HG03039 (cell line): ENCODE data around the gene PRSS56.

Source experiments
- ATAC-seq: cut with Tn5 transposase; IDR thresholded peaks from one replicate; pipeline ENCODE4 v1.9.1; 2021; ENCODE audit warnings: mild to moderate bottlenecking, moderate library complexity; ENCODE audit not compliant: unreplicated experiment

The PRSS56 gene

DNA sequence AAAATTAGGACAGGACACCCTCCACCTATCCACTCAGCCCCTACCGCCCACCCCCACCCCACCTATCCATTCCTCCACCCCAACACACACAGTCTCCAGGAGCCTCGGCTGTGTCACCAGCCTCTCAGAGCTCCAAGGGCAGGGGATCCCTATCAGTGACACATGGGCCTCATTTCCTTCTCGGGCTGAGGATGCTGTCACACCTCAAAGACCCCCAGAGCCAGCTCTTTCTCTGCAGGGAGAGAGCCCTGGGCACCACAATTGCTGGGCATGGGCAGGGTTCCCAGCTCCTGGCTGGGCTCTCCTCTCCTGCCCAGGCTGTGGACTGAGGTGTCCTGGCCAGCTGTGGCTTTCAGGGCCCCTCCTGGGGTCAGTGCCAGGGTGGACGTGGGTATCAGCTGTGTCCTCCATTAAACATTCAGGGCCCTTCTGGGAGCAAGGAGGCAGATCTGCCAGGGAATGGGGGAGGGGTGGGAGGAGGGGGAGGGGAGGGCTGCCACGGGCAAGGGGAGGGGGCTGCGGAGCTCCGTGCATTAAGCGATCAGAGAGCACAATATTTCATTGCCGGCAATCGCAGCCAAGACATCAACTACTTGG is 18.3 kb upstream of the PRSS56 start:
- no peak for ATAC-seq

- no peak for ATAC-seq
Measured at GRCh38 chr2:232502511-232502910, 17.7 kb upstream of the PRSS56 start.

- no peak for ATAC-seq
Measured at GRCh38 chr2:232502911-232503808, 17.0 kb upstream of the PRSS56 start.

DNA sequence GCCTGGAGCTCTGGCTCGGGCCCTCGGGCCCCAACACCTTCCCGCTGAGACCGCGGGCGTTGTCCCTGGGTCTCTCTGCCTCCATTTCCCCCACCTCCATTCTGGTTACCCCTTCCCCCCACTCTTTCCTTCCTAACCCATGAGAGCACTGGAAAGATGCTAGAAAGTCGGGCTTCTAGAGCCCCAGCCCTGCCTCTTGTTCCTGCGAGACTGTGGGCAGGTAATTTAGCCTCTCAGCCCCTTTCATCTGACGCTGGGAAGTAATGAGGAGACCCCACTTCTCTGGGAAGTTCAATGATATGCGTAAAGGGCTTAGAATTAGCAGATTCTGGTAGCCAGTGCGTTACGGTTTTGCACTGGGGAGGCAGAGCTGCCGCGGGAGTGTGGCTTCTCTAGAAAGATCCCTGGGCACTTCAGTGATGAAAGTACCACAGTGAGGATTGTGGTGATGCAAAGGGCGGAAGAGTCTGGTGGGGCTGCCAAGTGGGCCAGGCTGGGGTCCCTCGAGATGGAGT is 16.3 kb upstream of the PRSS56 start:
- no peak for ATAC-seq

GRCh38 chr2:232504438-232504837 is 15.8 kb upstream of the PRSS56 start:
- no peak for ATAC-seq

GRCh38 chr2:232505856-232506255 is 14.3 kb upstream of the PRSS56 start:
- no peak for ATAC-seq

DNA sequence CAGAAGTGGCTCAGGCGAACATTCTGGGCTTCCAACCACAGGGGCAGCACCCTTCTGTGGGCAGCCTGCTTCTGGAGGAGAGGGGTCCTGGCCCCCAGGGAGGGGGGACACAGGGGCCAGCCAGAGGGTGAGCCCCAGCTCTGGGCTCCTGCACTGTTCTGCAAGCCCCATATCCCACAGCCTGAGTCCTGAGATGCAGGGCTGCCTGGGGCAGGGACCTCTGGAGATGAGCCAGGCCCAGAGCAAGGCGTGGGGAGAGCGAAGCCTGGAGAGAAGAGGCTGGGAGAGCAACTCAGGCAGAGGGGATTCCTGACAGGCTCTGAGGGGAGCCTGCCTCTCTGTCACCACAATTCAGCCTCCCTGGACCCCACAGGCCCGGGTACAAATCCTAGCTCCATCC is 13.5 kb upstream of the PRSS56 start:
- ATAC-seq, result no peak

DNA sequence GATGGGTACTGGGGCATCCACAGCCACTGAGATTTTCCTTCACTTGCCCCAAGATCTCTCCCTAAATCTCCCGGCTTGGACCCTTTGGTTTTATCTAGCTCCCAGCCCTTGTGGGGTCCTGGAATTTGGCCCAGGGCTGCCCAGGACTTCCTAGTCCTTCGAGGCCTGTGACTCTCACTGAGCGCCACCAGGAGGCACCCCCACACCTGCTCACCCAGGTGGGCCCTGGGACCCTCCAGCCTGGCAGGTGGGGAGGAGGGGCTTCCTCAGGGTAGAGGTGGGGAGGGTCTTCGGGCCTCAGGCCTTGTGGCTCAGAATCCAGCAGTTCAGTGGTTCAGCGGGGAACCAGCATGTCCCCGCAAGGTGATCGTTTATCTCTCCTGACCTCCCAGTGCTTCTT is 11.9 kb upstream of the PRSS56 start:
- ATAC-seq, result no peak

- no peak for ATAC-seq
Measured at GRCh38 chr2:232511336-232511890, 8.8 kb upstream of the PRSS56 start.

GRCh38 chr2:232512602-232513001 is 7.6 kb upstream of the PRSS56 start:
- ATAC-seq, result no peak

DNA sequence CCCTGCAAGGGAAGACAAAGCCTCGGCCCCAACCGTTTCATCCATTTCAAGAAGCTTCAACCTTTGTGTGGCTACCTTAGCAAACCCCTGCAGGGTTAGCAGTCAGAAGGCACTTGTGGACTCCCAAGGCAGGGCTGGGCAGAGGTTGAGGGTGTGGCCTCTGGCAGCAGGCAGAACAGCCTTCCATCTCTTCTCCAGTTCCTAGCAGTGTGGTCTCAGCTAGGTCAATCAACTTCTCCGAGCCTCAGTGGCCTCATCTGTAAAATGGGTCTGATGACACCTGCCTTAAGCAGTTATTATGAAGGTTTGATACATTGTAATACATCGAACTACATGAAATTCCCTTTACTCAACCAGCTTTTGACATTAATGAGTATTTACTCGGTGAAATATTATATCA is 6.8 kb upstream of the PRSS56 start:
- no peak for ATAC-seq

DNA sequence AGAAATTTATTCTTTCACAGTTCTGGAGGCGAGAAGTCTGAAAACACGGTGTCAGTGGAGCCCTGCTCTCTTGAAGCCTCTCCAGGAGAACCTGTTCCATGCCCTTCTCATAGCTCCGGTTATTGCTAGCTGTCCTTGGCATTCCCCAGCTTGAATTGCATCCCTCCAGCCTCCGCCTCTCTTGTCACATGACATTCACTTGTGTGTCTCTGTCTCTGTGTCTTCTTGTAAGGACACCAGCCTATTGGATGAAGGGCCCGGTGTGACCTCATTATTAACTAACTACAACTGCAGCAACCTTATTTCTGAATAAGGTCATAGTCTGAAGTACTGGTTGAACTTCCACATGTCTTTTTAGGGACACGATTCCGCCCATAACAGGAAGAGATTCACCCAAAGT is 4.5 kb upstream of the PRSS56 start:
- no peak for ATAC-seq

DNA sequence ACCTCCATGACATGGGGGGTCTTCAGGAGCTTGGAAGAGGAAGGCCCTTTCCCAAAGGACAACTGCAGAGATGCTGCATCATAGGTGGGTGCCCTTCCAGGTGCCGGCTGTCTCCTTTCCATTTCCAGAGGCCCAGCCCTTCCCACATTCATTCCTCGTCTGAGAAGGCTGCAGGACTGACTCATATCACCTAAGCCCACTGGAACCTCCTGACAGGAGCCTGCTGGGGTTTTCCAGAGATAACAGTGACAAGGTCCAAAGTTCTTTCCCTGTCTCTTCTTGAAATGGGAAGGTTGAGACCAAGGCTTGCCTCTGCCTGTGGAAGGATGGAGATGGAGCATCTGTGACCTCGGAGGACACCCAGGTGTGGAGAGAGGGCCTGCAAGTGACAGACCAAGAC is 3.6 kb upstream of the PRSS56 start:
- no peak for ATAC-seq

DNA sequence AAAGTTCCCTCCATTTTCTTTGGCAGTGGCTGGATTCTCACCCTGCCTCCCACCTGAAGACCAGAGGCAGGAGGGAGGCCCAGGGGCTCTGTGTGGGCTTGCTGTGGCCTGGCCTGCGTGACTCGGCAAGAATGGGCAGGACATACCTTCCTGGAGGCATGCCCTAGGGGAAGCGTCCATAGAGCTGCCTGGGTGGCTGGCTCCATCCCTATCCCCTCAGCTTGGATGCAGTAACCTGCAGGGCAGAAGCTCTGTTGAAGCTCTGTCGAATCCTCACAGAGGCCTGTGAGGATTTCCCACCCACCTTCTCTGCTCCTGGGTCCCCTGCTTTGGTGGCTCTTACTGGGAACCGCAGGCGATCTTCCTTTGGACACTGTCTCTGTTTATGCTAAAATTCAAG is 1.3 kb upstream of the PRSS56 start:
- ATAC-seq, result no peak

- no peak for ATAC-seq
Measured at GRCh38 chr2:232520489-232520888, 301 bp downstream of the PRSS56 start.

DNA sequence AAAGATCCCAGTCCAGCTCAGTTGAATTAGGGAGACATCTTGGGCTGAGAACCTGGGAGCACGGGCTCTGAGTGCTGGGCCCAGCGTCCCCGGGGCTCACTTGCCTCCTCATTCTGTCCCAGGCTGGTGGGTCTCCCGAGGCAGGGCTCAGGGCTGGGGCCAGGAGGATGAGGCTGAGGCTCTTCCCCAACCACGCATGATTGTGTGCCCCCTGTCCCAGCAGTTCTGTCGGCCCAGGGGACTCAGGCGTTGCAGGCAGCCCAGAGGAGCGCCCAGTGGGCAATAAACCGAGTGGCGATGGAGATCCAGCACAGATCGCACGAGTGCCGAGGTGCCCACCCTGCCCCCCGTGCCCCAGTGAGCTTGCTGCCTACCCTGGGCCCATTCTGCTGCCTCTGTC is 910 bp downstream of the PRSS56 start:
- no peak for ATAC-seq

DNA sequence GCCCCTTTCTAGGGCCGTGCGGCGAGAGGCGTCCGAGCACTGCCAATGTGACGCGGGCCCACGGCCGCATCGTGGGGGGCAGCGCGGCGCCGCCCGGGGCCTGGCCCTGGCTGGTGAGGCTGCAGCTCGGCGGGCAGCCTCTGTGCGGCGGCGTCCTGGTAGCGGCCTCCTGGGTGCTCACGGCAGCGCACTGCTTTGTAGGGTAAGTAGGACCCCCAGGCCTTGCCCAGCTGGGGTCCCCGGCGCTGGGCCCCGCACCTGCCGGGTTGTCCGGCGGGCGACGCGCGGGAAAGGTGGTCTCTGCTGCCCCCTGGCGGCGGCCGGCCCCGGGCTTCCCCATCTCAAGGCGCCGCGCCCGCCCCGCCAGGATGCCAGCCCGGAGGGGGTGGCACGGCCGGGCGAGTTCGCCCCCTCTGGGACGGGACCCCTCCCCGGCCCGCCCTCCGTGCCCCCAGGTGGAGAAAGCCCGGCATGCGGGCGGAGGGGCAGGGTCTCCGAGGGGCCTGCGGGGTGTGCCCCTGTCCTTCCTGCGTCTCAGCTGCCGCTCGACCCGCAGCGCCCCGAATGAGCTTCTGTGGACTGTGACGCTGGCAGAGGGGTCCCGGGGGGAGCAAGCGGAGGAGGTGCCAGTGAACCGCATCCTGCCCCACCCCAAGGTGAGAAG is 1.9 kb downstream of the PRSS56 start:
- ATAC-seq, result no peak

DNA sequence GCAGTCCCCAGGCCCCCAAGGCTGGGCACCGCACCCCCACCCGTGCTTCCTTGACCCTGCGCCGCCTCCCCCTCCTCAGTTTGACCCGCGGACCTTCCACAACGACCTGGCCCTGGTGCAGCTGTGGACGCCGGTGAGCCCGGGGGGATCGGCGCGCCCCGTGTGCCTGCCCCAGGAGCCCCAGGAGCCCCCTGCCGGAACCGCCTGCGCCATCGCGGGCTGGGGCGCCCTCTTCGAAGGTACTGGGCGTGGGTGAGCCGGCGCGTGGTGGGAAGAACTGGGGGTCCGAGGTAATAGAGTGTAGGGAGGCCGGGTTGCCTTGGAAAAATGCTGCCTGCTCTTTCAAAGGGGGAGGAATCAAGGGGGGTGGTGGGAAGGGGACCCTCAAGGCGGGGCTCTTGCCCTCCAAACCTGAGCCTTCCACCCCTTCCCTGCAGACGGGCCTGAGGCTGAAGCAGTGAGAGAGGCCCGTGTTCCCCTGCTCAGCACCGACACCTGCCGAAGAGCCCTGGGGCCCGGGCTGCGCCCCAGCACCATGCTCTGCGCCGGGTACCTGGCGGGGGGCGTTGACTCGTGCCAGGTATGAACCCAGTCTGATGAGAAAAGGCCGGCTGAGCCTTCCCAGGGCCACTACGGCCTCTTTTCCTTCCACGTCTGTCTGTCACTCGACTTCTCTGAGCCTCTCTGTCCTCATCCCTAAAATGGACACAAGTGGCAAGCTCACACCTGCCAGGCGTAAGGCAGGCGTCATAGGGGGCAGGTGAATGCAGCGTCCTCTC is 2.6 kb downstream of the PRSS56 start:
- ATAC-seq, result no peak

GRCh38 chr2:232523402-232523681 is 3.2 kb downstream of the PRSS56 start:
- no peak for ATAC-seq

- no peak for ATAC-seq
Measured at GRCh38 chr2:232523682-232524597, 3.8 kb downstream of the PRSS56 start.
